ENCODE measurements around the gene CFAP221. TPM values are rescaled to one million over a fixed set of nuclear protein-coding genes. Genes with fewer than 3 reads are reported as not detected.

CFAP221 gene
- total RNA-seq, 1 donor from 2014 or later, result 1.0 TPM

DNA sequence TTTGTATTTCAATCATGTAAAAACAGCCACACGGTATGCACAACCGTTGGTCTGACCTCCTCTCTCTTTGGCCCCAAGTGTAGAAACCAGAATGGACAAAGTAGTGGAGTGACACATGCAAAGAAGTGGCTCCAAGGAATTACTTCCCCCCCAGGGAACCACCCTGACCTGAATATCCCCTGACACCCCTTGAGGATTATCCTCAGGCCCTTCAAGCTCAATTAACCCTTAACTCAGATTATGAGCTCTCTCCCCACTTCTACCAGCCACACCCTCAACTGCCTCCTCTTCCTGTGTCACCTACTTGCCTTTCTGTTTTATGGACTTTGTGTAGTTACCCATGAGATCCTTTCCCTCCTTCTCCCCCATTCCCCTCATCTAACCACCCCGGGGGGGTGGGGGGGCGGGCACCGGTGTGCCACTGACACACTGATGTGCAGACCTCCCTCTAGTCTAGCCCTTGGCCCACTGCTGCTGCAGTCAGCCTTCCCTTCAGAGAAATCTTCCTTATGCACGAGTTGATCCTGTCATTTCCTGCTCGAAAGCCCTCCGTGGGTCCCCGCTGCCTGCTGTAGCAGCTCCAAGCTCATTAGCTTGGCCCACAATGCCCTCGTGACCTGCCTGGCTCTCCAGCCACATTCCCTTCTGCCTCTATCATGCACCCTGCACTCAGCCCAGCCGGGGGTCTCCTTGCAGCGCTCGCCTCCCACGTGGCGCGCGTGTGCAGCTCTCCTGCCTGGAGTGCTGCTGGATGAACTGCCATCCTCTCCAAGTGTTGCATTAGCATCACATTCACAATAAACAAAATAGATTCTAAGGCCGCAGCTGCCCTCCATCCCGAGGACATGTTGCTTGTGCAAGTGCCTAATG is 94.7 kb downstream of the CFAP221 start:
- intact Hi-C loops (cut with micrococcal nuclease), result no loop called here
- no peaks in the 10 kb centered on the region for H3K27me3 ChIP-seq (ENCODE audit: low read depth)
- TF ChIP-seq, protein P1, sequence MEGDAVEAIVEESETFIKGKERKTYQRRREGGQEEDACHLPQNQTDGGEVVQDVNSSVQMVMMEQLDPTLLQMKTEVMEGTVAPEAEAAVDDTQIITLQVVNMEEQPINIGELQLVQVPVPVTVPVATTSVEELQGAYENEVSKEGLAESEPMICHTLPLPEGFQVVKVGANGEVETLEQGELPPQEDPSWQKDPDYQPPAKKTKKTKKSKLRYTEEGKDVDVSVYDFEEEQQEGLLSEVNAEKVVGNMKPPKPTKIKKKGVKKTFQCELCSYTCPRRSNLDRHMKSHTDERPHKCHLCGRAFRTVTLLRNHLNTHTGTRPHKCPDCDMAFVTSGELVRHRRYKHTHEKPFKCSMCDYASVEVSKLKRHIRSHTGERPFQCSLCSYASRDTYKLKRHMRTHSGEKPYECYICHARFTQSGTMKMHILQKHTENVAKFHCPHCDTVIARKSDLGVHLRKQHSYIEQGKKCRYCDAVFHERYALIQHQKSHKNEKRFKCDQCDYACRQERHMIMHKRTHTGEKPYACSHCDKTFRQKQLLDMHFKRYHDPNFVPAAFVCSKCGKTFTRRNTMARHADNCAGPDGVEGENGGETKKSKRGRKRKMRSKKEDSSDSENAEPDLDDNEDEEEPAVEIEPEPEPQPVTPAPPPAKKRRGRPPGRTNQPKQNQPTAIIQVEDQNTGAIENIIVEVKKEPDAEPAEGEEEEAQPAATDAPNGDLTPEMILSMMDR (IDR thresholded peaks at IDR 0.05; ENCODE audit: borderline replicate concordance), result no peak
- no peak overlapping the region for H3K4me3 ChIP-seq
- H3K4me1 ChIP-seq, result no peaks in the 10 kb centered on the region
- H3K9me3 ChIP-seq (replicated peaks), result no peaks in the 10 kb centered on the region
- DNase-seq, result no peak
- H3K36me3 ChIP-seq, result no peaks in the 10 kb centered on the region
- H3K27ac ChIP-seq (replicated peaks), result no peak overlapping the region

DNA sequence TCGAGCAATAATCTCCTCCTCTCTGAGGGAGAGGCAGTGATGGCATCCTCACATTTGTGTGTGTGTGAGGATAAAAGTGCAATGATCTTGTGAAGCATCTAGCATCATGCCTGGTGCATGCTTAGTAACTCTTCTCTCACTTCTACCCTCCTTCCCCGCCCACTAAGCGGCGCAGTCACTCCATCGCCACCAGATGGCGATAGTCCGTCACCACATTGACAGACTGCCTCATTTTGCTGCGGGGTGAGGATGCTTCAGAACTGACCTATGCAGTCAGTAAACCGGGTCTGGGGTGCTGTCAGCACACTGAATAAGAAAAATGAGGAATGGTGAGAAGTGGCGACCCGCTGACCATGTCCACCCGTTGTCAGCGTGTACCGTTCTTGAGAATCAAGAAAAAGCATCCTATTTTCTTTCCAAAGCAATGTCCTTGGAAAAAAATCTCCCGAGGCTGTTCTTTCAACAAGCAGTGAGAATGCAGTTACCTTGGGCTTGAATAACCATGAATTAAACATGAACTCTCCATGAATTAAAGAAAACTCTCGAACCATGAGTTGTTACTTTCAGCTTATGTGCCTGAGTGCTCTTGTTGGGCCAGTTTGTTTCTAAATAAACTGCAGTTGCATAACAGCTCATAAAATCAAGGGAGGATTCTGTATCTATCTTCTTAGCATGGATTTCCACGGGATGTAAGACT is 97.5 kb downstream of the CFAP221 start:
- intact Hi-C loops (cut with micrococcal nuclease), result no loop called here
- TF ChIP-seq, protein P1 (IDR thresholded peaks at IDR 0.05; ENCODE audit: borderline replicate concordance), result peak; percentile 96
- H3K27me3 ChIP-seq (ENCODE audit: low read depth), result no peaks in the 10 kb centered on the region
- peak; percentile 53 for DNase-seq
- no peaks in the 10 kb centered on the region for H3K36me3 ChIP-seq
- H3K9me3 ChIP-seq (replicated peaks), result no peaks in the 10 kb centered on the region
- H3K4me1 ChIP-seq, result peaks cover 14% of the 10 kb centered on the region
- no peak overlapping the region for H3K4me3 ChIP-seq
- no peak overlapping the region for H3K27ac ChIP-seq (replicated peaks)

DNA sequence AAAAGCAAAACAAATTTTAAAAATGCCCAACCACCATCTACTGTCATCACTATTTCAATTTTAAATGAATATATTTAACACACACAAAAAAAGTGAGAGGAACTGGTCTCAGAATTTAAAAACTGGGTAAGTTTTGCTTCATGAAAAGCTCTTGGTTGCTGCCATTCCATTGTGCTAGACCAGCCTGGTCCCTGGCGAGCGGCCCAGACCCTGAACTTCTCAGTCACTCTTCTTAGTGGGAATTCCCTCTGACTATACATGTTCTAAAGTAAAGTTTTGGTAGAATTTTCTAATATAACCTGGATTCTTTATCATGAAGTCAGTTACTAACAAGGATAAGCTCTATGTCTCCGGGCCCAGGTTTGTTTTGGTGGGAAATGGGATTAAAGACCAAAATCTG is 99.9 kb downstream of the CFAP221 start:
- intact Hi-C loops (cut with micrococcal nuclease), result no loop called here
- no peak overlapping the region for H3K4me3 ChIP-seq
- H3K27ac ChIP-seq (replicated peaks), result no peak overlapping the region
- H3K27me3 ChIP-seq (ENCODE audit: low read depth), result no peaks in the 10 kb centered on the region
- DNase-seq, result no peak
- H3K4me1 ChIP-seq, result peaks cover 14% of the 10 kb centered on the region
- H3K9me3 ChIP-seq (replicated peaks), result peaks cover 3% of the 10 kb centered on the region
- TF ChIP-seq, protein P1 (IDR thresholded peaks at IDR 0.05; ENCODE audit: borderline replicate concordance), result no peak
- no peaks in the 10 kb centered on the region for H3K36me3 ChIP-seq

DNA sequence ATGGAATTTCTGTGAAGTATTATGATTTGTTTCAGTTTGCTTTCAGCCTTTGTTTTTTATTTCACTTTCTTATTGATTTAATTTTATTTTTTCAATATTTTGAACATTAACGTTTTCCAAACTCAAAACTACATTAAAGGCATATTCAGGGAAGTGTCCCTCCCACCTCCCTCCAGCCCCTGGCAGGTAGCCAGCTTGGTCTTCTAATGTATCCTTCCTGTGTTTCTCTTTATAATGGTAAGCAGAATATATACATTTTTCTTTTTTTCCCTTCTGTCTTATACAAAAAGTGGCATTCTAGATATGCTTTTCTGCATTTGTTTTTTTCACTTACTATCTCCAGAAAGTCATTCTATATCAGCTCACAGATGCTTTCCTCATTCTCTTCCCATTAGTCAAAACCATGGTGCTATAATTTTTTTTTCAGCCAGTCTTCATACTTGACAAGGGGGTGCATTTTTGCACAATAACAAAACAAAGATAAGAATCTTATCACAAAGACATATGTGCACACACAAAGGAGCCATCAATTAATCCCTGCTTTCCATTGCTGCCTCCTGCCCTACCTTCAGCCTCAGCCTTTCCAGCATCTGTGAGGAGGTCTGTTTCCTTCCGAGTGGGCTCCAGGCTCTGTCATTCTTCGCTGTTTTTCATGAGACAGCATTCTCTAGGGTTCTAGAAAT is 101.1 kb downstream of the CFAP221 start:
- TF ChIP-seq, protein P1 (IDR thresholded peaks at IDR 0.05; ENCODE audit: borderline replicate concordance), result no peak
- Histone ChIP-seq H3K9me3 (replicated peaks) (peaks cover 11% of the 10 kb centered on the region), H3K4me3 (no peak overlapping the region), H3K36me3 (no peaks in the 10 kb centered on the region), H3K27ac (replicated peaks) (no peak overlapping the region), H3K4me1 (peaks cover 14% of the 10 kb centered on the region), H3K27me3 (ENCODE audit: low read depth) (no peaks in the 10 kb centered on the region)
- no peak for DNase-seq
- intact Hi-C loops (cut with micrococcal nuclease), result no loop called here

- DNase-seq, result no peak
- no peaks in the 10 kb centered on the region for H3K27me3 ChIP-seq (ENCODE audit: low read depth)
- peaks cover 14% of the 10 kb centered on the region for H3K4me1 ChIP-seq
- no peak overlapping the region for H3K4me3 ChIP-seq
- no peak overlapping the region for H3K27ac ChIP-seq (replicated peaks)
- peaks cover 11% of the 10 kb centered on the region for H3K9me3 ChIP-seq (replicated peaks)
- intact Hi-C loops (cut with micrococcal nuclease), result no loop called here
- H3K36me3 ChIP-seq, result no peaks in the 10 kb centered on the region
- TF ChIP-seq, protein P1 (IDR thresholded peaks at IDR 0.05; ENCODE audit: borderline replicate concordance), result no peak
Measured at GRCh38 chr2:119646149-119646548, 101.9 kb downstream of the CFAP221 start.

All from left ventricle myocardium inferior (tissue), 1 donor.